Measurements from ENCODE around the gene TMEM238L. TPM values are rescaled to one million over a fixed set of nuclear protein-coding genes. Genes with fewer than 3 reads are reported as not detected.

Gene TMEM238L
- total RNA-seq, 1 donor from 2014 or later: not detected

DNA sequence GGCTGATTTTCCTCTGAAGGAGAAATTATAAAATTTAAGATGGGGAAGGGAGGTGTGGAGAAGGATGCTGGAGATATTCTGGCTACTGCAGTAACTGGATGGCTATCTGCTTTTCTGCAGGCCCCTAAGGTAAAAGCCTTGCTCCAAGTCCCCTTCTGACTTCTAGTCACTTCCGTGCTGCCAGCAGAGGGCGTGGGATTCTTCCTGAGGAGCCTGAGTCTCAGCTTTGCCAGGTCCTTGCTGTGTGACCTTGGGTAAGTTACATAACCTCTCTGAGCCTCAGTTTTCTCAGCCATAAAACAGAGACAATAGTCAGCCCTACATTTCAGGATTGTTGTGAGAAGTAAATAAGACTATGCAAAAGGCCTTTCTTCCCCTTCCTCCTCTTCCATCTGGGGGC, 49.8 kb downstream of the TMEM238L start:
- Mint-ChIP-seq H3K27me3 (ENCODE audit: unreplicated experiment) (peaks cover 4% of the 10 kb centered on the region), H3K36me3 (ENCODE audit: unreplicated experiment) (peaks cover 3% of the 10 kb centered on the region), H3K4me3 (ENCODE audit: unreplicated experiment) (no peak overlapping the region), H3K27ac (ENCODE audit: unreplicated experiment) (no peak overlapping the region), H3K4me1 (ENCODE audit: low read depth, unreplicated experiment) (peaks cover 8% of the 10 kb centered on the region), H3K9me3 (ENCODE audit: unreplicated experiment) (peaks cover 3% of the 10 kb centered on the region)
- TF ChIP-seq, protein P1, sequence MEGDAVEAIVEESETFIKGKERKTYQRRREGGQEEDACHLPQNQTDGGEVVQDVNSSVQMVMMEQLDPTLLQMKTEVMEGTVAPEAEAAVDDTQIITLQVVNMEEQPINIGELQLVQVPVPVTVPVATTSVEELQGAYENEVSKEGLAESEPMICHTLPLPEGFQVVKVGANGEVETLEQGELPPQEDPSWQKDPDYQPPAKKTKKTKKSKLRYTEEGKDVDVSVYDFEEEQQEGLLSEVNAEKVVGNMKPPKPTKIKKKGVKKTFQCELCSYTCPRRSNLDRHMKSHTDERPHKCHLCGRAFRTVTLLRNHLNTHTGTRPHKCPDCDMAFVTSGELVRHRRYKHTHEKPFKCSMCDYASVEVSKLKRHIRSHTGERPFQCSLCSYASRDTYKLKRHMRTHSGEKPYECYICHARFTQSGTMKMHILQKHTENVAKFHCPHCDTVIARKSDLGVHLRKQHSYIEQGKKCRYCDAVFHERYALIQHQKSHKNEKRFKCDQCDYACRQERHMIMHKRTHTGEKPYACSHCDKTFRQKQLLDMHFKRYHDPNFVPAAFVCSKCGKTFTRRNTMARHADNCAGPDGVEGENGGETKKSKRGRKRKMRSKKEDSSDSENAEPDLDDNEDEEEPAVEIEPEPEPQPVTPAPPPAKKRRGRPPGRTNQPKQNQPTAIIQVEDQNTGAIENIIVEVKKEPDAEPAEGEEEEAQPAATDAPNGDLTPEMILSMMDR (IDR thresholded peaks at IDR 0.05; ENCODE audit: partially characterized antibody, unreplicated experiment): peak; percentile 32
- peak; percentile 70 for DNase-seq

GRCh38 chr17:10752696-10753095, 51.2 kb downstream of the TMEM238L start:
- peaks cover 11% of the 10 kb centered on the region for H3K4me1 Mint-ChIP-seq (ENCODE audit: low read depth, unreplicated experiment)
- DNase-seq: no peak

GRCh38 chr17:10751563-10751962, 52.3 kb downstream of the TMEM238L start:
- H3K36me3 Mint-ChIP-seq (ENCODE audit: unreplicated experiment): peaks cover 4% of the 10 kb centered on the region

More at GRCh38 chr17:10752696-10753095, 51.2 kb downstream of the TMEM238L start:
- H3K27me3 Mint-ChIP-seq (ENCODE audit: unreplicated experiment): peaks cover 4% of the 10 kb centered on the region
- H3K9me3 Mint-ChIP-seq (ENCODE audit: unreplicated experiment): peaks cover 3% of the 10 kb centered on the region
- no peak overlapping the region for H3K4me3 Mint-ChIP-seq (ENCODE audit: unreplicated experiment)
- TF ChIP-seq, protein P1 (IDR thresholded peaks at IDR 0.05; ENCODE audit: partially characterized antibody, unreplicated experiment): no peak
- no peak overlapping the region for H3K27ac Mint-ChIP-seq (ENCODE audit: unreplicated experiment)
- H3K36me3 Mint-ChIP-seq (ENCODE audit: unreplicated experiment): peaks cover 4% of the 10 kb centered on the region

GRCh38 chr17:10750210-10750609, 53.7 kb downstream of the TMEM238L start:
- no peak for DNase-seq
- Mint-ChIP-seq H3K4me1 (ENCODE audit: low read depth, unreplicated experiment) (peaks cover 9% of the 10 kb centered on the region), H3K27me3 (ENCODE audit: unreplicated experiment) (peaks cover 5% of the 10 kb centered on the region), H3K4me3 (ENCODE audit: unreplicated experiment) (no peak overlapping the region), H3K27ac (ENCODE audit: unreplicated experiment) (no peak overlapping the region), H3K9me3 (ENCODE audit: unreplicated experiment) (peaks cover 3% of the 10 kb centered on the region), H3K36me3 (ENCODE audit: unreplicated experiment) (peaks cover 4% of the 10 kb centered on the region)
- TF ChIP-seq, protein P1 (IDR thresholded peaks at IDR 0.05; ENCODE audit: partially characterized antibody, unreplicated experiment): no peak

More at GRCh38 chr17:10751563-10751962, 52.3 kb downstream of the TMEM238L start:
- Mint-ChIP-seq H3K4me3 (ENCODE audit: unreplicated experiment) (no peak overlapping the region), H3K9me3 (ENCODE audit: unreplicated experiment) (peaks cover 3% of the 10 kb centered on the region), H3K27ac (ENCODE audit: unreplicated experiment) (no peak overlapping the region), H3K4me1 (ENCODE audit: low read depth, unreplicated experiment) (peaks cover 11% of the 10 kb centered on the region), H3K27me3 (ENCODE audit: unreplicated experiment) (peaks cover 4% of the 10 kb centered on the region)
- TF ChIP-seq, protein P1 (IDR thresholded peaks at IDR 0.05; ENCODE audit: partially characterized antibody, unreplicated experiment): no peak
- no peak for DNase-seq

GRCh38 chr17:10748531-10749181, 55.2 kb downstream of the TMEM238L start:
- no peak for DNase-seq
- Mint-ChIP-seq H3K4me3 (ENCODE audit: unreplicated experiment) (no peak overlapping the region), H3K36me3 (ENCODE audit: unreplicated experiment) (peaks cover 4% of the 10 kb centered on the region), H3K4me1 (ENCODE audit: low read depth, unreplicated experiment) (peaks cover 6% of the 10 kb centered on the region), H3K27ac (ENCODE audit: unreplicated experiment) (peak overlapping the region; percentile 29), H3K9me3 (ENCODE audit: unreplicated experiment) (peaks cover 3% of the 10 kb centered on the region), H3K27me3 (ENCODE audit: unreplicated experiment) (peaks cover 1% of the 10 kb centered on the region)
- TF ChIP-seq, protein P1 (IDR thresholded peaks at IDR 0.05; ENCODE audit: partially characterized antibody, unreplicated experiment): no peak

All from glutamatergic neuron (in vitro differentiated cells).